ENCODE data around the gene MCAT.

DNA sequence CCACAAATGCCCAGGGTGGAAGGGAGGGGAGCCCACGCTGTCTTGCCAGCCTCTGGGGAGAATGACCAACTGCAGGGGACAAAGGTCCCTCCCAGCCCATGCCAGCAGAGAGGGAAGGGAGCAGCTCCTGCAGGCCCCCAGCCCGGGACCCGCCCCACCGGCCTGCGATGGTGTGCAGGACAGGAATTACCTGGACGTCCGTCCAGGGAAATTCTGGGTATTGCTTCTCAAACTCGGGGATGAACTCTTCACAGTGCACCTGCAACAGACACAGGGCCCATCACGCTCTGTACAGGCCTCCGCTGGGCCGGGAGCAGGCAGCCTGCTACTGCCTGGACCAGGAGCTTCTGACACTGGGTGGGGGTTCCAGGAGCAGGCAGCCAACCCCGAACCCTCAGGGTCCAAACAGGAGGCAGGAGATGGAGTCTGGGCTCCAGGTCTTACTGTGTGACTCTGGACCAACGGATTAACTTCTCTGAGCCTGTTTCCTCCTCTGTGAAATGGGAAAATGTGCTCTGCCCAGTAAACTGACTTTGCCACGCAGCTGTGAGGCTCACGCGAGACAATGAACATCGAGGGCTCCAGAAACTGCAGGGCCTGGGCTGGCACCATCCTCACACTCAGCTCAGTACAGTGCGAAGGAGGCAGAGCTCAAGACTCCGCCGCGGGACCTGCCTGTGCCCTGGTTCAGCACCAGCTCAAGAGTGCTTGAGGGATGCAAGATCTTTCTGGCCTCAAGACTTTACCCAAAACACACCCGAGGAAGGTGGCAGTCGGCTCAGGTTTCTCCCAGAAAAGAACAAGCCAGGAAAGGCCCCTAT is 26.3 kb upstream of the MCAT start:
- TF ChIP-seq TARDBP (IDR thresholded peaks at IDR 0.05) (no peak), HDGF (IDR thresholded peaks at IDR 0.05; ENCODE audit: borderline replicate concordance) (no peak), ELF4 (IDR thresholded peaks at IDR 0.05) (no peak), FOXK2 (IDR thresholded peaks at IDR 0.05) (no peak)

All from HEK293T (cell line).